HG03558 (cell line): ENCODE results near the gene BMPER.

Experiments used
- ATAC-seq: cut with Tn5 transposase; IDR thresholded peaks from one replicate; pipeline ENCODE4 v1.9.1; 2021; ENCODE audit warnings: moderate number of reproducible peaks; ENCODE audit not compliant: unreplicated experiment; ENCODE audit errors: extremely low read depth

The BMPER gene

GRCh38 chr7:34057956-34058355 lies 152.6 kb downstream of the BMPER start:
- no peak for ATAC-seq

DNA sequence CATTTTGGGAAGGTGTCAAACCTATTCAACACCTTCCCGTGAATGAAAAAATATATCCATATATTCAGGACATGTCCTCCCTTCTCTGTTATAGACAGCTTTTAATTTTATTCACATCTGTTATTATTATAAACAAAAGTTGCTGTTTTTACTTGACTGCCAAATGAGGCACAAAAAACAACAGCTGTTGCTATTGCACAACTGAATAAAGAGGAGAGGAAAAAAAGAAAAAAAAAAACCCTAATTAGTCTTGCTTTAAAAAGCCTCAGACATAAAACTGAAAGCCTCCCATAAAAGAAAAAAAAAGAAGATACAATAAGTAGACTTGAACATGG lies 153.4 kb downstream of the BMPER start:
- no peak for ATAC-seq

DNA sequence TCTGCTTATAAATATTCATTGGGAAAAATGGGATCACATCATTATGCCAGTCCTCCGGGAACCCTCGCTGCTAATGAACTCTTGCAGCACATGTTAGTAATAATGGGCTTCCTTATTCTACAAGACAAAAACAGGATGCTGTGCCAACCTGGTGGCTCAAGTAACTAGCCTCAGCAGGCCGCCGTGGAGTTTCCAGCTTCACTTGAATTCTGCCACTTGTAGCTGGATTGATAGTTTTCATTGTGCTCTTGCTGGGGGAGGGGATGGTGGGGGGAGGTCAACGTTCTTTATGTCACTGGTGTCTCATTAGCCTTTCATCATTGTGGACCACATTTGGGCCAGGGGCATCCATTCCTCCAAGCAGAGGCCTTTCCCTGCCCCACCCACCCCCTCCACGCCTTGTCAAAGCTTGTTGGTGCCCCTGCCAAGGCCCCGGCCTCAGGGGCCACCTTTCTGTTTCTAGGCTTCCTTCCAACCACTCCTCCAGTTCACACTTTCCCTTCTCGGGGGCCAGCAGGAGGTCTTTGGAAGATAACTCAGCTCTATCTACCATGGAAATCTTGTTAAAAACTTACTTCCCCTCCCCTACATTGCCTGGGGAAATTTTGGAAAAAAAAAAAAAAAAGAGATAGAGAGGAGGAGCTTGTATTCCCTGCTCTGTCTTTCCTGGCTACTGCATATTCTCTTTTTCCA lies 153.9 kb downstream of the BMPER start:
- no peak for ATAC-seq

DNA sequence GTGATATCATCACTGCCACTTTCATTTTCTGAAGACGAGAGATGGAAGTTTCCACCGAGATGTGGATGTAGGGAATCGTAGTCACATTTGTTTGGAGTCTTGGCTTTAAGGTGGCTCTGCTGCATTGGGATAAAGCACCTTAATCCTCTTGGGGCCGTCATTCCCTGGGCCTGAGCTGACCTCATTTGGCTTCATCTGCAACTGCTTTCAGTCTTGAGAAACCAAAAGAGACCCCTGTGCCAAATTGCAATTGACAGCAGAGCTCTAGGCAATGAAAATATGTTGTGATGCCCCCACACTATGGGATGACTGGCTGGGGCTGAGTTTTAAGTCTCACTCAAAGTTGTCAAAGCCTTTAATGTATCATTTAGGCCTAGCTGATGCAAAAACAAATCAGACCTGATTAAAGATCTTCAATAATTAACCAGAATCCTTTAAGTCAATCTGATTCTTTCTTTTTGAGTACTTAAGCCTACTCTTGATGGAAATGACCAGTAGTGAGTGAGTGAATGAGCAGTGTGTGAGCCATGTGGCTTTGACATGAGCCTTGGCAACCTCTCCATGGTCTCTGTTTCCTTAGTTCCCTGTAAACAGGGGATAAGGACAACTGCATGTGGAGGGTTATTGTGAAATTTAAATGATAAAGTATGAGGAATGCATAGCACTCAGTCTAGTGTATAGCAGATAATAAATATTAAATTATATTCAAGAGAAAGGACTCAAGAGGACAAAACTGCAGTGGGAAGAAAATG lies 155.0 kb downstream of the BMPER start:
- no peak for ATAC-seq

DNA sequence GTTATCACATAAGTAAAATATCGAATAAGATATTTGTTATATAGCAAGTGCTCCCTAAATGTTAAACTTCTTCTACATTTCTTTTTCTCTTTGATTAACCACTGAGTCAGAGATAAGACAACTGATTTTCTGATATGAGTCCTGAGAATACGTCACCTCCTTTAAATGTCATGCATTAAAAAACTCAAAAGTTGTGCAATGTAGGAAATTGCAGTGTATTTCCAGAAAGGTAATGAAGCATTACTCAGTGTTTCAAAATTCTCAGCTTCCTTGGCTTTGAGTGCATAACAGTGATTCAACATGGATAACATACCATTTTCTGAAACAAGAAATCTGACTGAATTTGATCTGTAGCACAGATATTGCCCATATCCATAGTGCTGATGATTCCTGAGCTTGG lies 155.8 kb downstream of the BMPER start:
- no peak for ATAC-seq

DNA sequence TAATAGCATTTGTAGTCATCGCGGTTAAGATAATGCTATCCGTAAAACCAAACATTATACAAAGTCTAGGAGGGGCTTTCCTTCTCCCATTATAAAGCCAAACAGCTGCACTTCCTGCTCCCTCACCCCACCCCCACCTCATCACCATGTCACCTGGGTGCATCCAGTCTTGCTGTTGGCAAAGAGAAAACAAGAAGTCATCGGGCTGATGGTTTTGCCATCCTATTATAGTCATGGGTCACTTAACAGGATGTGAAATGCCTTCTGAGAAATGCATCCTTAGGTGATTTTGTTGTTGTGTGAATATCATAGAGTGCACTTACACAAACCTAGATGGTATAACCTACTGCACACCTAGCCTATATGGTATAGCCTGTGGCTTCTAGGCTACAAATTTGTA lies 157.0 kb downstream of the BMPER start:
- no peak for ATAC-seq

- ATAC-seq: no peak
These were observed 157.5 kb downstream of the BMPER start for GRCh38 chr7:34062826-34063225.

DNA sequence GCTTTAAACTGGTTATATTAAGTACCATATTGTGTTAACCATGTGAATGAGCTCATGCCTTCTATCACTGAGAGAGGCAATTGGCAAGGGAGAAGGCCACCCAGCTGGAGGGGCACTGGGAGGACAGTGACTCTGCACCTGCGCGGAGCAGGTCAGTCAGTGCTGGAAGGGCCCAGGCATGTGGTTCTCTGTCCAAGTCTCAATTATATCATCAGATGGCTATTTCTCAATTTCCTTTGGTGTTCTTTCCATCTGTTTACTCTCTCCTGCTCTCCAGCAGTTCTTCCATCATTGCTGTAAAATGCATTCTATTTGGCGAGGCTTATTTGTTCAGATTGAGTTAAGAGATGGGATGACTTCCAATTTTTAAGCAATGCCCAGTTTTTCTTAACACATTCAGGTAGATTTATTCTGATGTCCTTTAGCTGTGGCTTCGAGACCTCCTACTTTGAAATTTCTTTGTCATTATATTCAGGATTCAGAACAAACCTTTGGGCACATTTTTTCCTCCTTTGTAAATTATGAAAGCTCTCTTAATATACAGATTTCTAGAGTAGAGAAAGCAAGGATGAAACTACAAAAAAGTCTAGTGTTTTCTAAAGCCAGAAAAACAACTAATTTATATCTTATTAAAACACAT lies 159.3 kb downstream of the BMPER start:
- no peak for ATAC-seq

DNA sequence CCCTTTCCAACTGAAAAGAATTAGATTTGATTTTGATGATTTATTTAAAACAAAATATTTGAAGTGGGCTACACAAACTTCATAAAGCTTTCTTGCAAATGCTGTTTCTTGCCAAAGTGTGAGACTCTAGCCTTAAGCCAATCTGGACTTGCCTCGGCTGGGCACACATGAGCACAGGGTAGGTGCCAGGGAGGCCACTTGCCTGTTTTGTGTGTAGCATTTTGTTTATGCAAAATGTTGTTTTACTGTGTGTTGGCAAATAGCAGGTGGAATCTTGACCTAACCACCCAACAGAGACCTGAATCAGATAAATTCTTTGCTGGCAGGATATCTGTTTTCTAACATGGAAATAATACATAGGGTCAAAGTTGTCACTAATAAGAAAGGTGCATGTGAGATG lies 161.1 kb downstream of the BMPER start:
- no peak for ATAC-seq

DNA sequence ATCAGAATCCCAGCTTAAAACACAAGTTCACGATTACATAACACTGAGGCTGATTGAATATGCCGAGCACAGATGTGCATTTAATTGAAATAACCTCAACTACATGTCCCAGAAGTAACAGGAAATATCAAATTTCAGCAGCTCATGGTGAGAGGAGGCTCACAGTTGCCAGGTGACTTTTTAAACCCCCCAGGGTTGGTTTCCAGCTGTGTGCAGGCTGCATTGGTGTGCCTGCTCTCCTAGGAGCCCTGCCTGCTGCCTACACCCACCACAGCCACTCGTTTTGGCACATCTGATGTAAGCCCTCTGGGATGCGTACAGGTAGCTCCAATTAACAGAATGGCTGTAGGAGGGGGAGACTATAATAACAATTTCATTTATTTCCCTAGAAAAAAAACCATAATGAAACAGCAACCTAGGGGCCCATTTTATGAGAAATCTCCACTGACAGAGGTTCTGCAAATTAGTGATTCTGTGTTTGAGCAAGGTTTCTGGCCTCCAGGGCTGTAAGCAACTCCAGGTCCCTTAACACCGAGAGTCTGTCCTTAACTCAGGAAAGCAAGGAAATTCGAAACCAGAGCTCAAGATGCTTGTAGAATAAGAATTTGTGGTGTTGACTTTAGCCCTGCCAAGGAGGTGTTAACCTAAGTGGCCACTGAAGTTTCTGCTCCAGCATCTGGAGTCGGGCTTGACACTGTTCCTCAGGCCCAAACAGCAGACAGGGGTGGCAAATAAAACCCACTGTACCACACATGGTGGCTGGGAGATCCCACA lies 161.9 kb downstream of the BMPER start:
- no peak for ATAC-seq

DNA sequence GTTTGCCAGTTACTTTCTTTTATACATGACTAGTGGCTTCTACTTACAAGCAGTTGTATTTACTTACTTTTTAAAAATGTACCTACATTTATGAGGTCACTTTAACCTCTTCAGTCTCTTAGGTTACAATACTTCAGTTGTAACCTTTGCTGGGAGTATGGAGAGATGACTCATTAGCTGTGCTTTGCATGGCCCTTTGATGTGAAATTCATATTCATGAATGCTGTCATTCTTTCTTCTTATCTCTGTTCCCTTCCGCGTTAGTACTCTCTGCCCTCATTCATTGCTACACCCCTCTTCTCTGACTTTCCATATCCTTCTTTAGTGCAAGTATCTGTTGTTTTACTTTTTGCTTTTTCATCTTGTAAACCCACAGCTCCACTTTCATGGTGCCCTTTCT lies 164.3 kb downstream of the BMPER start:
- no peak for ATAC-seq

- no peak for ATAC-seq
These were observed 165.4 kb downstream of the BMPER start for GRCh38 chr7:34070511-34071323.

- ATAC-seq: no peak
These were observed 168.3 kb downstream of the BMPER start for GRCh38 chr7:34073676-34074075.

DNA sequence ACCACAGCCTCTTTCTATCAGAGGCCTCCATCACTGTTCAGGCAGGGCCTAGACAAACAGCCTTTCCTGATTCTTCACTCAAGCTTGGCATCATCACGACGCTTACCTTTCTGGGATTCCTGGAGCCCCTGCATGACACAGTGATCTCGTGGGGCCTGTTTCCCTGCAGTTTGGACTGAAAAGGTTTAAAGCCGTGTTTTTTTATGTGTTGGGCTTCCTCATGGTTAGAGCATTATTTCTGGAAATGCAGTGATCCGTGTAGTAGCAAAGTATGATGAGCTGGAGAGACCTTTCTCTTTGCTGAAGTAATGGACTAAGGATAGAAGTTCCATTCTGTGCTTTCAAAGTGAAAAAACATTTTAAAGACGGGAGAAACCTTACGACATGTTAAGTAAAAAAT lies 169.1 kb downstream of the BMPER start:
- ATAC-seq: no peak

GRCh38 chr7:34075523-34076370 lies 170.4 kb downstream of the BMPER start:
- no peak for ATAC-seq

DNA sequence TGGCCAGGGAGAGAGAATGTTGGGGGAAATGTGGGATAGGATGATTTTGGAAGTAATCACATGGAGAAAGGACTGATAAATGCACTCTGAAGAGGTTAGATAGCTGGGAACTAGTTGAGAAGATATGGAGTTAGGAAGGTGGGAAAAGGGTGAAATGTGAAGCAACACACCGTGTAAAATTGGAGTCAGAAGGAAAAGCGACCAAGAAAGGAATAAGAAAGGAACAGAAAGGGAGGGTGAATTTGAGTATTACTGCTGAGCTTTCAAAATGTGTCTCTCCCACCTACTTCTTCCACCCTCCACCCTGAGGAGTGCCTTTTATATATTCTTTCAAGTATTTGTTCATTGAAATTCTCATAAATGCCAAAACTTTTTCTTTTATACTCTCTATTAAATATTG lies 171.8 kb downstream of the BMPER start:
- no peak for ATAC-seq

DNA sequence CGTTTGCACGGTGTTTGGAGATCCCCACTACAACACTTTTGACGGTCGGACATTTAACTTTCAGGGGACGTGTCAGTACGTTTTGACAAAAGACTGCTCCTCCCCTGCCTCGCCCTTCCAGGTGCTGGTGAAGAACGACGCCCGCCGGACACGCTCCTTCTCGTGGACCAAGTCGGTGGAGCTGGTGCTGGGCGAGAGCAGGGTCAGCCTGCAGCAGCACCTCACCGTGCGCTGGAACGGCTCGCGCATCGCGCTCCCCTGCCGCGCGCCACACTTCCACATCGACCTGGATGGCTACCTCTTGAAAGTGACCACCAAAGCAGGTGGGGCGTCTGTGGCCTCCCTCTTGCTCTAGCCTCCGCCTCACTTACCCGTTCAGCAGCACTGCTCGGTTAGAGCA lies 173.5 kb downstream of the BMPER start:
- no peak for ATAC-seq

DNA sequence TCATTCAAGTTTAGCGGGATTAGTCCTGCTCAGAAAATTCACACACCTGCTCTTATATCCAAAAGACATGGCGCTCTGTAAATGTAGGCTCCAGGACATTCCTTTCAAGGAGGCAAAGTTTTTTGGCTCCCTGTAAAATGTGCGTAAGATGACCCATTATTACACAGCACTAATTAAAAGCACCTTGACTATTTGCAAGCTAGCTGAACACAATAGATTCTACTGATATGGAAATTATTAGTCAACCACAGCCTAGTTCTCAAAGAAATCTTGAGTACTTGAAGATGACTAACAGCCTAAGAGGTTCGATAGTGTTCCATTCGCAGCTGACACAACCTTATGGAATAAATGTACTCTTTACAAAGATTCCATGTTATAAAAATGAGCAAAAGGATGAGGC lies 175.2 kb downstream of the BMPER start:
- ATAC-seq: no peak

GRCh38 chr7:34081935-34082334 lies 176.6 kb downstream of the BMPER start:
- no peak for ATAC-seq
